ENCODE measurements around the gene WWC2. TPM values are rescaled to one million over a fixed set of nuclear protein-coding genes. Genes with fewer than 3 reads are reported as not detected.

The WWC2 gene
- total and polyA plus RNA-seq, 2 donors (not counting 3 experiments of a cell fraction or from before 2014, with no cell fraction given) = 12.9 to 52.2 TPM

GRCh38 chr4:183369073-183369472, 270.0 kb downstream of the WWC2 start:
- POLR2A ChIA-PET = no interaction called here
- DNase-seq (ENCODE audit: low read depth, low spot score) = no peak
- Histone ChIP-seq H2AFZ (ENCODE audit: low read depth, low read length) (no peak overlapping the region), H3K36me3 (ENCODE audit: control insufficient read depth in 2 of 2, extremely low read depth in 1 of 2, insufficient read depth in 2 of 2, low read length in 2 of 2) (no peaks in the 10 kb centered on the region), H3K79me2 (ENCODE audit: control insufficient read depth, insufficient read depth, low read length) (no peaks in the 10 kb centered on the region), H3K27ac (ENCODE audit: insufficient read depth, low read depth, low read length) (no peak overlapping the region), H3K4me1 (ENCODE audit: control insufficient read depth, extremely low read depth, insufficient read depth, low read length) (no peaks in the 10 kb centered on the region), H4K20me1 (replicated peaks; ENCODE audit: control insufficient read depth, extremely low read depth, insufficient read depth, low read length) (no peaks in the 10 kb centered on the region), H3K4me3 (replicated peaks in 1 of 3; ENCODE audit: insufficient read depth in 1 of 3, low read depth in 1 of 3, low read length in 3 of 3) (no peak overlapping the region), H3K9me1 (replicated peaks; ENCODE audit: control insufficient read depth, extremely low read depth, insufficient read depth, low read length) (no peaks in the 10 kb centered on the region), H3K9ac (replicated peaks; ENCODE audit: extremely low read depth, insufficient read depth, low read length) (no peak overlapping the region), H3K9me3 (replicated peaks; ENCODE audit: control insufficient read depth, insufficient read depth, low read length) (no peaks in the 10 kb centered on the region), H3K4me2 (ENCODE audit: insufficient read depth, low read length) (no peak overlapping the region), H3K27me3 (ENCODE audit: control insufficient read depth in 2 of 2, insufficient read depth in 2 of 2, low read length in 2 of 2) (peaks cover 0 to 2% of the 10 kb centered on the region in 2 experiments)
- no peak for TF ChIP-seq FOS (IDR thresholded peaks at IDR 0.05; ENCODE audit: borderline replicate concordance, insufficient read depth, low read length)
- no peak for TF ChIP-seq JUN (IDR thresholded peaks at IDR 0.05; ENCODE audit: borderline replicate concordance, insufficient read depth, insufficient read length, low read depth)
- BruUV-seq (replicated peaks) = no TSS peak
- intact Hi-C loops (cut with micrococcal nuclease) = no loop called here
- no peak for FAIRE-seq
- CTCF ChIA-PET = no interaction called here
- dilution Hi-C loops (cut with MboI; ENCODE audit: extremely low pct_ligation_motif_present, low sequenced_read_pairs) = no loop called here

Other genes starting within 250 kb of the WWC2 start
- gene DCTD, start 181.9 kb upstream of the WWC2 start, total RNA-seq = 106 and 111 TPM in 2 replicates
- 93.1 and 105 TPM in 2 replicates for gene DCTD, start 181.9 kb upstream of the WWC2 start, polyA plus RNA-seq
- not detected in 2 replicates for gene CLDN22, start 221.0 kb downstream of the WWC2 start, total RNA-seq
- not detected in 2 replicates for gene CLDN22, start 221.0 kb downstream of the WWC2 start, polyA plus RNA-seq
- gene CLDN24, start 223.2 kb downstream of the WWC2 start, total RNA-seq = not detected in 2 replicates
- not detected in 2 replicates for gene CLDN24, start 223.2 kb downstream of the WWC2 start, polyA plus RNA-seq

All from endothelial cell of umbilical vein (primary cell).